ENCODE data around the gene WFIKKN2. TPM values are rescaled to one million over a fixed set of nuclear protein-coding genes. Genes with fewer than 3 reads are reported as not detected.

Gene WFIKKN2
- total and polyA plus RNA-seq, 2 of the 13 experiments (the other 11 are each of a cell fraction or from before 2014, with no cell fraction given), result not detected

- TF ChIP-seq ZBTB10 (CRISPR knock-in tag; IDR thresholded peaks at IDR 0.05; ENCODE audit: borderline replicate concordance), result 0 out of 2 replicates have a peak, but pooled peaks have one; percentile 31
- no peak for TF ChIP-seq ZNF782 (CRISPR knock-in tag; IDR thresholded peaks at IDR 0.05; ENCODE audit: borderline replicate concordance)
- TF ChIP-seq ZNF703 (CRISPR knock-in tag; IDR thresholded peaks at IDR 0.05; ENCODE audit: borderline replicate concordance), result no peak
- peak; percentile 86; the same call in 1 of the 2 replicates for TF ChIP-seq ZNF616 (CRISPR knock-in tag; IDR thresholded peaks at IDR 0.05; ENCODE audit: low read depth)
- TF ChIP-seq PPARG (CRISPR knock-in tag; conservative IDR thresholded peaks at IDR 0.05), result no peak
- peak; percentile 84; the same call in 1 of the 2 replicates for TF ChIP-seq ZNF879 (CRISPR knock-in tag; IDR thresholded peaks at IDR 0.05)
- peak; percentile 57; the same call in 1 of the 2 replicates for TF ChIP-seq CHD4 (IDR thresholded peaks at IDR 0.05; ENCODE audit: borderline replicate concordance, low read length)
- 0 out of 2 replicates have a peak, but pooled peaks have one; percentile 10 for TF ChIP-seq THAP8 (CRISPR knock-in tag; IDR thresholded peaks at IDR 0.05; ENCODE audit: borderline replicate concordance)
- no peak for TF ChIP-seq ZNF205 (CRISPR knock-in tag; IDR thresholded peaks at IDR 0.05)
- no peak for TF ChIP-seq SMAD9 (CRISPR knock-in tag; IDR thresholded peaks at IDR 0.05)
- TF ChIP-seq ZC3H13 (CRISPR knock-in tag; IDR thresholded peaks at IDR 0.05), result no peak; the same call in 1 of the 2 replicates
- TF ChIP-seq FOXK2 (IDR thresholded peaks at IDR 0.05), result no peak
- no peak for TF ChIP-seq ZNF7 (CRISPR knock-in tag; IDR thresholded peaks at IDR 0.05)
- TF ChIP-seq KDM1A (CRISPR knock-in tag; IDR thresholded peaks at IDR 0.05), result no peak
- TF ChIP-seq MED13 (CRISPR knock-in tag; IDR thresholded peaks at IDR 0.05), result no peak
- TF ChIP-seq AFF4 (CRISPR knock-in tag; IDR thresholded peaks at IDR 0.05), result peak; percentile 64; the same call in 1 of the 2 replicates
- no peak for TF ChIP-seq MTA1 (CRISPR knock-in tag; IDR thresholded peaks at IDR 0.05; ENCODE audit: borderline replicate concordance)
- no peak for TF ChIP-seq CCAR2 (optimal IDR thresholded peaks at IDR 0.05; ENCODE audit: low read depth, low read length)
- TF ChIP-seq EHMT2 (IDR thresholded peaks at IDR 0.05; ENCODE audit: borderline replicate concordance, low read depth, low read length), result 0 out of 2 replicates have a peak, but pooled peaks have one; percentile 37
- no peak for TF ChIP-seq ZNF678 (CRISPR knock-in tag; IDR thresholded peaks at IDR 0.05)
- peak; percentile 46; the same call in 1 of the 2 replicates for TF ChIP-seq ZGPAT (CRISPR knock-in tag; IDR thresholded peaks at IDR 0.05)
- TF ChIP-seq TFAP4 (IDR thresholded peaks at IDR 0.05; ENCODE audit: borderline replicate concordance, low read depth), result no peak
These were observed 31.6 kb downstream of the WFIKKN2 start (continued) for GRCh38 chr17:50866950-50867362.
